NCI-H1694 (cell line): ENCODE measurements around the gene ILF2.
"Not testable (repeated sequence)": the region's sequence is repeated elsewhere in the genome, so short reads cannot be mapped to it uniquely, and the experiment has no call there.

Experiments used
- DNase-seq: peaks from one replicate; lab custom pipeline; 2025; lab: John Stamatoyannopoulos, UW

Gene ILF2

DNA sequence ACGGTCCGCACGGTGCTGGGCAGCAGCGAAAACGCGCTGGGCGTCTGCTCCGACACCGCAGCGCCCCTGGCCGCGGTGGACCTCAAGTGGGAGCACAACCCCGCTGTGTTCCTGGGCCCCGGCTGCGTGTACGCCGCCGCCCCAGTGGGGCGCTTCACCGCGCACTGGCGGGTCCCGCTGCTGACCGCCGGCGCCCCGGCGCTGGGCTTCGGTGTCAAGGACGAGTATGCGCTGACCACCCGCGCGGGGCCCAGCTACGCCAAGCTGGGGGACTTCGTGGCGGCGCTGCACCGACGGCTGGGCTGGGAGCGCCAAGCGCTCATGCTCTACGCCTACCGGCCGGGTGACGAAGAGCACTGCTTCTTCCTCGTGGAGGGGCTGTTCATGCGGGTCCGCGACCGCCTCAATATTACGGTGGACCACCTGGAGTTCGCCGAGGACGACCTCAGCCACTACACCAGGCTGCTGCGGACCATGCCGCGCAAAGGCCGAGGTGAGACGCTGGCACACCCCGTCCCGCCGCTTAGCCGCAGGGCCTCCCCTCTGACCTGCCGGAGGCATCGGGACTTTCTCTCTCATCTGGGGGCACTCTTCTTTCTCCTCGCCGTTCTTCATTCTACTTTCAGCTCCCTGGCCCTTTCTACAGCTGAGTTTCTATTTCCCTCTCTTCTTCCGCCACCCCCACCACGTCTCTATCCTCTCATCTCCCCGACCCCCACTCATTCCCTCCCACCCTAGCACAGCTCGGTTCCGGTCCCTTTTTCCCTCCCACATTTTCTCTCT lies 8.7 kb upstream of the ILF2 start:
- no peak for DNase-seq

- DNase-seq: no peak
These were observed 7.9 kb upstream of the ILF2 start, which contains the start of gene NPR1 for GRCh38 chr1:153678519-153679336. Gene NPR1, plus strand, starts transcription at chr1:153678688. Its CDS starts 421 bp downstream, at chr1:153679109.

DNA sequence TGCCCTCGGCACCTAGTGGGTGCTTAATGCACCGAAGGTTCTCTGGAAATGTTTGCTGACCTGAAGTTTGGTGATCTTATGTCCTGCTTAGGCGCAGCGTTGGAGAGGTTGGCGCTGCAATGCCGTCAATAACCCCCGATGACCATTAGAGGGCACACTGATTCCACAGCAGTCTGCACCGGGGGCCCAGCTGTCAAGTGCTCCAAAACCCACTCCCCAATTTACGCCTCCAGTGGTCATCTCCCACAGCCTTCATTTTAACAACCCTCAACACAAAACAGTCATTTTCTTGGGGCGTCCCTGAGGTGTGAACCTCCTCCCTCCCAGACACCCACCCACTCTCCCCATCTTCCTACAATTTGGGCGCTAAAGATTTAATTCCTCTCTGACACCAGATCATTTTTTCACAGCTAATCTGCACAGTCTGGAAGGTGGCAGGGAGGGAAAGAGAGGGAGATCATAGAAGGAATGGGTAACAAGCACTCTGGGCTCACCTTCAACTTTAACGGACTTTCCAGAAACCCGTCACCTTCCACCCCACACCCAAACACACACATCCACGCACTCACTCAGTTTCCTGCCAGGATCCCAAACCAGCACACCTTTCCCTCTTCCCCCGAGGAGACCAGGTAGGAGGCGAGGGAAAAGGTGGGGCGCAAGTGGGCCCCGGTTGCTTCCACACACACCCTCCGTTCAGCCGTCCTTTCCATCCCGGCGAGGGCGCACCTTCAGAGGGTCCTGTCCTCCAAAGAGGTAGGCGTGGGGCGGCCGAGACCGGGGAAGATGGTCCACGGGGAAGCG lies 7.1 kb upstream of the ILF2 start:
- DNase-seq: peak; percentile 68

DNA sequence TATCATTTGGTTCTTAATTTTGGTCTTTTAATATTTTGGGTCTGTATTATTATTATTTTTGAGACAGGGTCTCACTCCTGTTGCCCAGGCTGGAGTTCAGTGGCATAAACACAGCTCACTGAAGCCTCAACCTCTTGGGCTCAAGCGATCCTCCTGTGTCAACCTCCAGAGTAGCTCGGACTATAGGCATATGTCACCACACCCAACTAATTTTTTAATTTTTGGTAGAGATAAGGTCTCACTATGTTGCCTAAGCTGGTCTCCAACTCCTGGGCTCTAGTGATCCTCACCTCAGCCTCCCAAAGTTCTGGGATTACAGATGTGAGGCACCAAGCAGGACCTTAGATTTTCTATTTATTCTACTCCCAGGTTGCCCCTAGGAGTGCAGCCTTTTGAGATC lies 2.7 kb upstream of the ILF2 start:
- no peak for DNase-seq

GRCh38 chr1:153671628-153672353 lies 998 bp upstream of the ILF2 start:
- peak; percentile 73 for DNase-seq

GRCh38 chr1:153670257-153670858 lies 435 bp downstream of the ILF2 start:
- DNase-seq: no peak

DNA sequence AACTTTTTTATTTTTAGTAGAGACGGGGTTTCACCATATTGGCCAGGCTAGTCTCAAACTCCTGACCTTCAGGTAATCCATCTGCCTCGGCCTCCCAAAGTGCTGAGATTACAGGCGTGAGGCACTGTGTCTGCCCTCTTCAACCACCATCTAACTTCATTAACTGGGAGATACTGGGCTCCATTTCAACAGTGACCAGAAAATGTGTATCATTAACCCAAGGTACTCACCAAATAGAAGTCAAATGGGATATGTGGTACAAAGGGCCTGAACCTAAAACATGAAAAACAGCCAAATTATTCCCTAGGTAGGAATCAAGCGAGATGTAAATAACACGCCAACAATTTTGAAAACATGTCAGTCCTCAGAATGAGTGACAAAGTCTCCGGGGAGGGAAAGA lies 1.2 kb downstream of the ILF2 start:
- no peak for DNase-seq

- DNase-seq: not testable (repeated sequence)
These were observed 2.1 kb downstream of the ILF2 start for GRCh38 chr1:153668672-153669071.

DNA sequence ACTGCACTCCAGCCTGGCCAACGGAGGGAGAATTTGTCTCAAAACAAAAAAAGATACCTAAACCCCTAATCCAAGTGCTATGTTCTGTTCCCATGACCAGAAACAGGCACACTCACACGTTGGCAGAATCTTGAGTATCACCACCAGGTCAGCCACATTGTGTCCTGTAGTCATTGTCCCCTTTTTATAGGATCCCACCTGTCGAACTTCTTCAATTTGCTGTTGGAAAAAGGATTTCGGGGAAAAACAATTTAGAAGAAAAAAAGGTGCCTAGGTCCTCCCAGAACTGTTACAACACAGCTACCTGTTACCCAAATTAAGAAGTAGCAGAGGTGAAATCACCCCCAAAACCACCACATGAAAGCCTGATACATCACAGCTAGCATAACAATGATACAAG lies 3.4 kb downstream of the ILF2 start:
- DNase-seq: no peak

- no peak for DNase-seq
These were observed 7.6 kb downstream of the ILF2 start for GRCh38 chr1:153663211-153663610.

DNA sequence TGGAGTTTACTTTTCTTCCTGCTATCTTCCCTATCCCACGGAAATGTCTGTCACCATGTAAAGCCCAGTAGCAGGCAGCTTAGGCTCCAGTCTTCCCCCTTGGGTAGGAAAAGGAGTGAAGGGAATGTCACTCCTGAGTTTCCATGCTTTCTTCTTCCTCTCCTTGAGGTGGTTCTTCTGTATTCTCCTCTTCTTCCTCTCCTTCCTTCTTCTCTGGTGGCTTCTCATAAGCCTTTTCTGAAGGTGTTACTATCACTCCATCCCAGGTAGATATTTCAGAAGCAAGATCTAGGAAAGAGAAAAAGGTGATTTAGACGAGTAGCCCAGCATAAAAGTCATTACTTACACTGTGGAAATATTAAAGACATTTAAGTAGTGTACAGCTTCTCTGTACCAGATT lies 8.5 kb downstream of the ILF2 start:
- no peak for DNase-seq

DNA sequence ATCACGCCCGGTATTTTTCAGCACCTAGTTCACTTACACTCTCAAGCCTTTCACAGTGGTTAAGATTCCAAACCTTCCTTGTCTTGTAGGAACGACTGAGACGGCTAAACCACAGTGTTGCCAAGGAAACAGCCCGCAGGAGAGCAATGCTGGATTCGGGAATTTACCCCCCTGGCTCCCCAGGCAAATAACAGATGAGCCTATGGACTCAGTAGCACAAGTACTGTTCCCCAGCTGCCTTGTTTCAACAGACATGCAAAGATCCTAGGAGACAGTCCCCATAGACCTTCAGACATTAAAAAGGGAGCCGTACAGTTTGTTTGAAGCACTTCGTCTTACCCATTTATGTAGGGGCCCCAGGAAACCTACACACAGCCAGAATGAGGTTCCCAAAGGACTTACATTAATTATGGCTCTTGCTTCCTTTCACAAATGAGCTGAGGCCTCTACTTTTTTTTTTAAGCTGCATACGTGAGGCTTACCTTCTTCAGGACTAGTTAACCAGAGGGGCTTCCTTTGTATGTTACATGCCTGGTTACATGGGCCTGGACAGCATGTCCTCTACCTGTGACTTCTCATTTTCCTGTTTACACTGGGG lies 9.6 kb downstream of the ILF2 start:
- no peak for DNase-seq

DNA sequence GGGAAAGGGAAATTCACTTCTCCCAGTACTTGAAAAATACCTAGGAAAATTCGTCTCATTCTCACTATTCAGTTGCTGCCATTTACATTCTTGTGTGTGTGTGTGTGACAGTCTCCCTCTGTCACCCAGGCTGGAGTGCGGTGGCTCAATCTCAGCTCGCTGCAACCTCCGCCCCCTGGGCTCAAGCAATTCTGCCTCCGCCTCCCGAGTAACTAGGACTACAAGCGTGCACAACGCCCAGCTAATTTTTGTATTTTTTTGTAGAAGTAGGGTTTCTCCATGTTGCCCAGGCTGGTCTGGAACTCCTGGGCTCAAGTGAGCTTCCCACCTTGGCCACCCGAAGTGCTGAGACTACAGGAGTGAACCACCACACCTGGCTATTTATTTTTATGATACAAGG lies 11.1 kb downstream of the ILF2 start:
- DNase-seq: no peak

GRCh38 chr1:153659175-153659534 lies 11.6 kb downstream of the ILF2 start:
- DNase-seq: no peak

DNA sequence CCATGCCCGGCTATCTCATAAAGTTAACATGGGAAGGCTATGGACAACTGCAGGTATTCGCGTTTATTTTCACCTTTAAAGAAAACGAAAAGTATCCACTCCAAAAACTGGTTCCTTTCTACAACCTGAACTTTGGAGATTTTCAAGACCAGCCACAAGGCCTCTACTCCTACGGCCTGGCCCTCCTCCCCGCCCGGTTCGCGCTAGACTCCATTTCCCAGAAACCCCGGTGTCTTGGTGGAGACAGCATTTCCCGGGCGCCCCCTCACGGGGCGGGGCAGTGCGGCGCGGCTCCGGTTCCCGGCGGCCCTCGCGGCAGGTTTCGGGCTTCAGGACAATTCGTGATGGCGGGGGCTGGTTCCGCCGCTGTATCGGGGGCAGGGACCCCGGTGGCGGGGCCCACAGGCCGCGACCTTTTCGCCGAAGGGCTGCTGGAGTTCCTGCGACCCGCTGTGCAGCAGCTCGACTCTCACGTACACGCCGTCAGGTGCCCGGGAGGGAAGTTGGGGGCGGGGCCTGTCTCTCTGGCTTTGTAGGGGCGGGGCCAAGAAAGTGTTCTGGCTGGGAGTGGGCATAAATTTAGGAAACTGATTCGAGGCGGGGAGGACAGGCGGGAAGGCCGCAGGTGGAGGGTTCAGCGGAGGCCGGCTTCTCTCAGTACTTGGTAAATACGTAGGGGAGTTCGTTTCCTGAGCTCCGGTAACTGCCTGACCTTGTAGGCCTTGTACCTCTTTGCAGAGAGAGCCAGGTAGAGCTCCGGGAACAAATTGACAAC lies 12.2 kb downstream of the ILF2 start, which contains the start of gene SNAPIN:
TSS of gene SNAPIN (plus strand) at position 304 of the 775 bp plus-strand sequence. CDS start at position 345, 41 bp downstream.
- DNase-seq: peak; percentile 76

GRCh38 chr1:153655333-153655732 lies 15.5 kb downstream of the ILF2 start:
- no peak for DNase-seq

DNA sequence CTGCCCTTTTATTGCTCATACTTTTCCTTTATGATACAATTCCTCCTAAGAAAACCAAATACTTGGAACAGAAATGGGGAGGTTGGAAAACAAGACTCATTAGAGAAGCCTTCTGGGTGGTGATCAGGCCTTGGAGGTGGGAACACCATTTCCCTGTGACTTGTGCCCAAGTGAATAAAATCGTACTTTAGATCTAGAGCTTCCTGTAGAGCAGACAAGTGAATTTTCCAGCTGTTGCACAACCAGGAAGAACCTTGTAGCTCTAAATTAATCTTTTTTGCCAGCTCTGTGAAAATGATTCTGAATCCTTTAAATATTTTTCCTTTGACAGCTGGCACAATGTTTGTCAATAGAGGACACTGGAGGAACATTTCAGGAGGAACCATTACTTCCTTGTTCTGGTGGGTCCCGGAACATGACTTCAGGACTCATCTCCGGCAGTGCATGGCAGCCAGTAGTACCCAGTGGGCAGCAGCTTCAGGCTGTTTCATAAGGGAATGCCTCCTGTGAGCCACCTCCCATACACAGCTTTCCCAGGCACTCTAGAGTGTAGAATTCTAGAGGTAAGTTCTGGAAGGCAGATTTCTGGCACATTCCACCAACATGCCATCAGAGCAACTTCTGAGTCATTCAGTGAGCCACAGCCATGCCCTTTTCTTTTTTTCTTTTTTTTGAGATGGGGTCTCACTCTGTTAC lies 17.8 kb downstream of the ILF2 start:
- no peak for DNase-seq

DNA sequence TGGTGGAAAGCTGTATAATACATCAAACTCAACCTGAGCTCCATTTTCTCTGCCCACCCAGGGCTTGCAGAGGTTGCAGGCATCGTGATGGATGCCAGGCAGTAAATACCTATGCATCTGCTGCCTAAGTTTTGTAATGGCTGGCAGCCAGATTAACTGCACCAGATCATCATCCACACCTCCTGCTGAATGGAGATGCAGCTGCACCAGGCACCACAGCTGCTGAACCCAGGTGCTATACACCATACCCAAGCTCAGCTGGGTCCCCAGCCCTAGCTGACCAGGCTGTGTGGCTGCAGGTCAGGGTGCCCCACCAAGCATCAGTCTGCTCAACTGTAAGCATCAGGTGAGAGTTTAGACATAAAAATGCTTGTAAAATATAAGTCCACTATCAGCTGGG lies 19.0 kb downstream of the ILF2 start:
- no peak for DNase-seq

DNA sequence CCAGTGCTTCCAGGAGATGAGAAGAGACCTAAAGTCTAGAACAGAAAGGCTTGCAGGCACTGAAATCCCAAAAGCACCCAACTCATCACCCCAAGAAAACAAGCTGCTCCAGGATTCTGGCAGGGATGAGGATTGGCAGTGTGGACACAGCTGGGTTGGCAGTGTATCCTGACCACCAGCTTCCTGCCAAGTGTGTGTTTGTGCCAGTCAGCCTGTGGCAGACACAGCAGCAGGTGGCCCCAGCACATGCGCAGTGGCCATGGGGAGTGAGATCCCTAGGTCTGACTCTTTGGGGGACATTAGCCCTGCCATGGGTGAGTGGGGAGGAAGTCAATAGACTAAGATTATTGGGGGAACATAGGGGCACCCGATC lies 20.9 kb downstream of the ILF2 start:
- DNase-seq: no peak
